Measurements from ENCODE around the gene RGPD8. TPM values are rescaled to one million over a fixed set of nuclear protein-coding genes. Genes with fewer than 3 reads are reported as not detected.
"Not testable (repeated sequence)": the region's sequence is repeated elsewhere in the genome, so short reads cannot be mapped to it uniquely, and the experiment has no call there.

Gene RGPD8
- polyA plus RNA-seq, 6 donors from 2014 or later, result 2.2 to 6.1 (median 3.9) TPM

GRCh38 chr2:112459372-112459771 is 25.9 kb upstream of the RGPD8 start:
- Mint-ChIP-seq H3K27ac (no peak overlapping the region), H3K4me1 (no peaks in the 10 kb centered on the region), H3K36me3 (no peaks in the 10 kb centered on the region), H3K9me3 (no peaks in the 10 kb centered on the region), H3K27me3 (peaks cover 0 to 15% (median 11%) of the 10 kb centered on the region in 3 donors), H3K4me3 (no peak overlapping the region)
- no peak for DNase-seq
- no peak for ATAC-seq (ENCODE audit: low read depth in 2 of 2)

- H3K4me3 Mint-ChIP-seq, result no peak overlapping the region
- no peak for ATAC-seq (ENCODE audit: low read depth in 2 of 2)
- peaks cover 0 to 11% (median 0%) of the 10 kb centered on the region in 3 donors for H3K27me3 Mint-ChIP-seq
- H3K36me3 Mint-ChIP-seq, result no peaks in the 10 kb centered on the region
- peaks cover 0 to 2% (median 0%) of the 10 kb centered on the region in 7 donors for H3K9me3 Mint-ChIP-seq
- no peak for DNase-seq
- H3K27ac Mint-ChIP-seq, result no peak overlapping the region
- no peaks in the 10 kb centered on the region for H3K4me1 Mint-ChIP-seq
These were observed 21.1 kb upstream of the RGPD8 start for GRCh38 chr2:112454586-112454985.

- Mint-ChIP-seq H3K4me3 (no peak overlapping the region), H3K27me3 (peaks cover 0 to 6% (median 0%) of the 10 kb centered on the region in 3 donors), H3K9me3 (peaks cover 0 to 2% (median 0%) of the 10 kb centered on the region in 7 donors), H3K27ac (no peak overlapping the region), H3K36me3 (no peaks in the 10 kb centered on the region), H3K4me1 (no peaks in the 10 kb centered on the region)
- ATAC-seq (ENCODE audit: low read depth in 2 of 2) (no peak), DNase-seq (no peak)
These were observed 17.9 kb upstream of the RGPD8 start for GRCh38 chr2:112451317-112451716.

- no peak overlapping the region for H3K4me3 Mint-ChIP-seq
- no peak for DNase-seq
- H3K4me1 Mint-ChIP-seq, result no peaks in the 10 kb centered on the region
These were observed 16.4 kb upstream of the RGPD8 start for GRCh38 chr2:112449854-112450253.

GRCh38 chr2:112444256-112444655 is 10.8 kb upstream of the RGPD8 start:
- H3K4me3 Mint-ChIP-seq, H3K4me1 Mint-ChIP-seq, H3K36me3 Mint-ChIP-seq: not testable (repeated sequence)

More at GRCh38 chr2:112449854-112450253, 16.4 kb upstream of the RGPD8 start:
- ATAC-seq (ENCODE audit: low read depth in 2 of 2), result no peak
- Mint-ChIP-seq H3K9me3 (peaks cover 0 to 2% (median 0%) of the 10 kb centered on the region in 7 donors), H3K36me3 (no peaks in the 10 kb centered on the region), H3K27me3 (peaks cover 0 to 6% (median 0%) of the 10 kb centered on the region in 3 donors), H3K27ac (no peak overlapping the region)

GRCh38 chr2:112438603-112439261 is 5.3 kb upstream of the RGPD8 start:
- H3K36me3 Mint-ChIP-seq; DNase-seq; H3K4me1 Mint-ChIP-seq; H3K27ac Mint-ChIP-seq; ATAC-seq (ENCODE audit: low read depth in 2 of 2); H3K4me3 Mint-ChIP-seq; H3K9me3 Mint-ChIP-seq: not testable (repeated sequence)
- peaks cover 11 to 28% (median 13%) of the 10 kb centered on the region in 3 donors for H3K27me3 Mint-ChIP-seq

More at GRCh38 chr2:112444256-112444655, 10.8 kb upstream of the RGPD8 start:
- H3K27me3 Mint-ChIP-seq, result peaks cover 5 to 17% (median 7%) of the 10 kb centered on the region in 3 donors
- H3K27ac Mint-ChIP-seq; H3K9me3 Mint-ChIP-seq; ATAC-seq (ENCODE audit: low read depth in 2 of 2); DNase-seq: not testable (repeated sequence)

- not testable (repeated sequence) for H3K27ac Mint-ChIP-seq
These were observed 4.0 kb upstream of the RGPD8 start for GRCh38 chr2:112437405-112437831.

GRCh38 chr2:112436993-112437392 is 3.5 kb upstream of the RGPD8 start:
- ATAC-seq (ENCODE audit: low read depth in 2 of 2); H3K4me3 Mint-ChIP-seq; H3K9me3 Mint-ChIP-seq; H3K36me3 Mint-ChIP-seq; H3K4me1 Mint-ChIP-seq; DNase-seq; H3K27ac Mint-ChIP-seq: not testable (repeated sequence)
- peaks cover 8 to 19% (median 14%) of the 10 kb centered on the region in 3 donors for H3K27me3 Mint-ChIP-seq

More at GRCh38 chr2:112437405-112437831, 4.0 kb upstream of the RGPD8 start:
- not testable (repeated sequence) for ATAC-seq (ENCODE audit: low read depth in 2 of 2); H3K4me3 Mint-ChIP-seq; DNase-seq; H3K36me3 Mint-ChIP-seq; H3K4me1 Mint-ChIP-seq; H3K9me3 Mint-ChIP-seq
- peaks cover 8 to 23% (median 17%) of the 10 kb centered on the region in 3 donors for H3K27me3 Mint-ChIP-seq

GRCh38 chr2:112435716-112436431 is 2.4 kb upstream of the RGPD8 start:
- Mint-ChIP-seq H3K4me1 (peaks cover 4 to 13% (median 6%) of the 10 kb centered on the region in 3 donors), H3K27me3 (peaks cover 8 to 18% (median 13%) of the 10 kb centered on the region in 3 donors), H3K27ac (peak overlapping the region in 1 of 6 donors; percentile 41)
- not testable (repeated sequence) for H3K9me3 Mint-ChIP-seq; ATAC-seq (ENCODE audit: low read depth in 2 of 2); H3K36me3 Mint-ChIP-seq; H3K4me3 Mint-ChIP-seq; DNase-seq

GRCh38 chr2:112434890-112435715 is 1.7 kb upstream of the RGPD8 start:
- H3K9me3 Mint-ChIP-seq; ATAC-seq (ENCODE audit: low read depth in 2 of 2); DNase-seq; H3K36me3 Mint-ChIP-seq: not testable (repeated sequence)
- peaks cover 8 to 18% (median 13%) of the 10 kb centered on the region in 3 donors for H3K27me3 Mint-ChIP-seq
- H3K4me1 Mint-ChIP-seq, result peaks cover 4 to 15% (median 8%) of the 10 kb centered on the region in 3 donors
- peak overlapping the region in 1 of 8 donors; percentile 61 for H3K4me3 Mint-ChIP-seq
- peak overlapping the region in 1 of 6 donors; percentile 67 for H3K27ac Mint-ChIP-seq

GRCh38 chr2:112433932-112434730 is 686 bp upstream of the RGPD8 start:
- H3K27me3 Mint-ChIP-seq, result peaks cover 8 to 13% (median 13%) of the 10 kb centered on the region in 3 donors
- H3K27ac Mint-ChIP-seq, result peak overlapping the region in 1 of 6 donors; percentile 82
- DNase-seq (no peak), ATAC-seq (ENCODE audit: low read depth in 2 of 2) (no peak)
- H3K36me3 Mint-ChIP-seq, result no peaks in the 10 kb centered on the region
- H3K9me3 Mint-ChIP-seq, result no peaks in the 10 kb centered on the region
- H3K4me3 Mint-ChIP-seq, result peak overlapping the region in 2 of 8 donors; percentile 72 to 73
- H3K4me1 Mint-ChIP-seq, result peaks cover 4 to 18% (median 11%) of the 10 kb centered on the region in 3 donors

- Mint-ChIP-seq H3K27ac (peak overlapping the region; percentile 38 to 88 (median 80)), H3K4me1 (peaks cover 4 to 18% (median 11%) of the 10 kb centered on the region in 3 donors), H3K4me3 (peak overlapping the region; percentile 71 to 92 (median 82))
- H3K27me3 Mint-ChIP-seq, H3K36me3 Mint-ChIP-seq, DNase-seq, H3K9me3 Mint-ChIP-seq: not testable (repeated sequence)
- ATAC-seq (ENCODE audit: low read depth in 2 of 2), result peak; percentile 5 to 53
These were observed 538 bp downstream of the RGPD8 start for GRCh38 chr2:112432735-112433479.
